Kidney (tissue), 14 donors: Measurements from ENCODE around the gene IL36B. TPM values are rescaled to one million over a fixed set of nuclear protein-coding genes. Genes with fewer than 3 reads are reported as not detected.

Source experiments
- DNase-seq, 5 donors: peaks; one replicate each; pipeline ENCODE4 v3.0.0-alpha.2; 2013 to 2020
- FAIRE-seq: peaks from 2 replicates; lab custom pipeline; 2012; peaks lifted over from hg19 to GRCh38; lab: Jason Lieb, UNC
- H3K27ac ChIP-seq, 2 donors: one replicate each; pipeline ENCODE4 v1.7.0; 2013; ENCODE audit warnings: low read depth in 2 of 2, low read length in 2 of 2, inconsistent platforms in 1 of 2
- H3K27me3 ChIP-seq: one replicate; pipeline ENCODE4 v1.7.1; 2013; ENCODE audit warnings: low read length, inconsistent platforms; ENCODE audit not compliant: control insufficient read depth, insufficient read depth
- H3K36me3 ChIP-seq, 3 donors: one replicate each; pipeline versions ENCODE4 v1.7.0 to v1.7.1; 2013; ENCODE audit warnings: low read length in 3 of 3, control low read depth in 1 of 3, inconsistent platforms in 1 of 3; ENCODE audit not compliant: insufficient read depth in 3 of 3, control insufficient read depth in 2 of 3
- H3K4me1 ChIP-seq, 3 donors: one replicate each; pipeline versions ENCODE4 v1.7.0 to v1.7.1; 2013; ENCODE audit warnings: low read length in 3 of 3, inconsistent platforms in 1 of 3, low read depth in 1 of 3; ENCODE audit not compliant: control insufficient read depth in 2 of 3, insufficient read depth in 2 of 3
- H3K4me3 ChIP-seq, 3 donors: one replicate each; pipeline versions ENCODE4 v1.7.0 to v1.8.1; 2013; ENCODE audit warnings: low read length in 3 of 3, control low read depth in 1 of 3, inconsistent platforms in 1 of 3
- H3K9ac ChIP-seq, 3 donors: one replicate each; pipeline versions ENCODE4 v1.7.0 to v1.7.1; 2013; ENCODE audit warnings: low read length in 3 of 3, control low read depth in 1 of 3, inconsistent platforms in 1 of 3
- H3K9me3 ChIP-seq, 3 donors: one replicate each; pipeline versions ENCODE4 v1.7.0 to v1.7.1; 2013; ENCODE audit warnings: low read length in 3 of 3, control low read depth in 1 of 3, inconsistent platforms in 1 of 3; ENCODE audit not compliant: control insufficient read depth in 2 of 3, insufficient read depth in 1 of 3
- CTCF ChIP-seq: IDR thresholded peaks from 3 replicates; pipeline ENCODE4 v1.5.1; 2012; ENCODE audit warnings: mild to moderate bottlenecking, moderate library complexity, borderline replicate concordance; ENCODE audit not compliant: insufficient read depth; ENCODE audit errors: extremely low read depth
- intact Hi-C: fragments of 100-400 bp; cut with DNase I; formaldehyde crosslinking; loops from one replicate; pipeline ENCODE4 v1.11.1; 2022
- polyA plus RNA-seq: library from polyadenylated mRNA; stranded (reverse); fragments of 350-450 nt; fragmentation: Illumina TruSeq; extraction: RNeasy Lipid Tissue Mini Kit (QIAGEN cat#74804); gene quantifications from one replicate; pipeline ENCODE4 v1.2.3, GENCODE V29; 2014; ENCODE audit warnings: low read depth, low replicate concordance; ENCODE audit not compliant: insufficient read depth
- total RNA-seq: library from RNA; stranded (reverse); fragmentation: NEBNext Ultra II Directional; extraction: Animal tissue kit (Norgen Biotek cat#: 25700); gene quantifications from one replicate; pipeline ENCODE4 v1.2.1, GENCODE V29; 2021
- donor health status: control.
- donor health status: control.
- donor health status: control.
- donor health status: control.
- donor health status: control.
- donor health status: DM: yes; HTN: yes; CAD: no.
- donor health status: Normal renal cell carcinoma (clear cell type).

IL36B gene
- total and polyA plus RNA-seq, 2 donors from 2014 or later = not detected

GRCh38 chr2:113036763-113037162 lies 15.9 kb downstream of the IL36B start:
- no peak overlapping the region for H3K4me3 ChIP-seq
- TF ChIP-seq CTCF = no peak
- H3K27ac ChIP-seq = no peak overlapping the region
- FAIRE-seq = no peak
- H3K9me3 ChIP-seq = no peaks in the 10 kb centered on the region
- no peak for DNase-seq
- no peaks in the 10 kb centered on the region for H3K36me3 ChIP-seq
- no peak overlapping the region for H3K9ac ChIP-seq
- no peaks in the 10 kb centered on the region for H3K4me1 ChIP-seq
- intact Hi-C loops = no loop called here
- H3K27me3 ChIP-seq = no peaks in the 10 kb centered on the region

DNA sequence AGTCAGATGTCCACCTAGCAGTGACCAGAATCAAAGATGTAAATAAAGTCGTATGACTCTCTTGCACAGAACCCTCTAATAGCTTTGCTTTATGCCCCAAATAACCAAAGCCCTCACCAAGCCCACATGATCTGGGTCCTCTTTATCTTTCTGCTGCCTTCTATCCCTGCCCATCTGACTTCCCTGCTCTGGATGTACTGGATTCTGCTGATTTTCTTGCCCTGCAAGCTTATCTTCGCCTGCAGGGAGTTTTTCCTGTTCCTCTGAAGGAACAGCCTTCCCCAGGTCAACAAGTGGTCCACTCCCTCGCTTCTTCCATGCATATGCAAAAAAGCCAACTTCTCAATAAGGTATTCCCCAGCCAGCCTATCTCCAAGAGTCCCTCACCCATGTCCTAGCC lies 18.7 kb downstream of the IL36B start:
- H3K4me1 ChIP-seq = no peaks in the 10 kb centered on the region
- H3K9me3 ChIP-seq = no peaks in the 10 kb centered on the region
- intact Hi-C loops = no loop called here
- FAIRE-seq (no peak), DNase-seq (no peak)
- H3K9ac ChIP-seq = no peak overlapping the region
- no peak for TF ChIP-seq CTCF
- H3K36me3 ChIP-seq = no peaks in the 10 kb centered on the region
- H3K4me3 ChIP-seq = no peak overlapping the region
- no peak overlapping the region for H3K27ac ChIP-seq
- H3K27me3 ChIP-seq = no peaks in the 10 kb centered on the region

GRCh38 chr2:113032737-113033136 lies 19.9 kb downstream of the IL36B start:
- Histone ChIP-seq H3K27me3 (no peaks in the 10 kb centered on the region), H3K4me3 (no peak overlapping the region), H3K9ac (no peak overlapping the region), H3K27ac (no peak overlapping the region), H3K36me3 (no peaks in the 10 kb centered on the region), H3K4me1 (no peaks in the 10 kb centered on the region), H3K9me3 (no peaks in the 10 kb centered on the region)
- FAIRE-seq (no peak), DNase-seq (no peak)
- TF ChIP-seq CTCF = no peak
- intact Hi-C loops = no loop called here

DNA sequence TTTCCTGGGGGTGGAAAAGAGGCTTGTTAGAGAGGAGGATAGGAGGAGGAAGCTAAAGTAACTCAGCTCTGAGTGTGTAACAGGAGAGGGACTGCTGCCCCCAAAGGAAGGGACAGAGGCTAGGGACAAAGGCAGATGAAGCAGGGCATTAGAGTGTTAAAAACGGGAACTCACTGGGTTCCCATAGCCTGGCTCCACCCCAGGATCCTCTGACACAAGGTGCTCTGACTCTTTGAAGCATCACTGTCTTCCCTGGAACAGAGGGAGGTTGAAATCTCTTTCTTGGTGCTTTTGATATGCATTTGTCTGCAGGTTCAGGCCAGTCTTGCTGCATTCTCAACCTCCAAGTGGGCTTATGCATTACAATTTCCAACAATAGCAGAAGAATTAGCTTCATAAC lies 24.6 kb downstream of the IL36B start:
- no peak overlapping the region for H3K27ac ChIP-seq
- no peak for TF ChIP-seq CTCF
- no peak overlapping the region for H3K9ac ChIP-seq
- no peaks in the 10 kb centered on the region for H3K27me3 ChIP-seq
- FAIRE-seq = no peak
- DNase-seq = no peak
- no peaks in the 10 kb centered on the region for H3K36me3 ChIP-seq
- intact Hi-C loops = no loop called here
- H3K4me3 ChIP-seq = no peak overlapping the region
- no peaks in the 10 kb centered on the region for H3K9me3 ChIP-seq
- H3K4me1 ChIP-seq = no peaks in the 10 kb centered on the region
